GM12872 (cell line): Measurements from ENCODE around the gene YKT6.

Experiments
- TF ChIP-seq, protein P1 (sequence below): IDR thresholded peaks from 3 replicates; pipeline ENCODE4 v1.5.1; 2011; ENCODE audit warnings: low read depth, mild to moderate bottlenecking, low read length, moderate library complexity; ENCODE audit not compliant: insufficient read depth

YKT6 gene

DNA sequence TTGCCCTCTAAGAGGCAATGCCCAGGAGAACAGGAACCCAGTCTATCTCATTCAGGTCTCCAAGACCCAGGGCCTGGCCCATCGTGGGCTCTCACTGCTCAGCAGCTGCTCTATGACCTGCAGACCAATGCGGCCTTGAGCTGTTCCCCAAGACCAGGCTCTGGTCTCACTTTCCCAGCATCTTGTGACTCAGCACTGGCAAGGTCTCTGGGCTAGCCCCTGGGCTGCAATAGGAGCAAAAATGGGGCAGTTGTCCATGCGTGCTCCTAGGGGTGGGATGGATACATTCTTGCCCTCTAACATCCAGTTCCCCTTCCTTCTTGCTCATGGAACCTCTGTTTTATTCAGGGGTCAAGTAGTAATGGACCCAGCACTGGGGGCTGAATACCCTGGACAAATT is 25.0 kb upstream of the YKT6 start:
- TF ChIP-seq, protein P1, sequence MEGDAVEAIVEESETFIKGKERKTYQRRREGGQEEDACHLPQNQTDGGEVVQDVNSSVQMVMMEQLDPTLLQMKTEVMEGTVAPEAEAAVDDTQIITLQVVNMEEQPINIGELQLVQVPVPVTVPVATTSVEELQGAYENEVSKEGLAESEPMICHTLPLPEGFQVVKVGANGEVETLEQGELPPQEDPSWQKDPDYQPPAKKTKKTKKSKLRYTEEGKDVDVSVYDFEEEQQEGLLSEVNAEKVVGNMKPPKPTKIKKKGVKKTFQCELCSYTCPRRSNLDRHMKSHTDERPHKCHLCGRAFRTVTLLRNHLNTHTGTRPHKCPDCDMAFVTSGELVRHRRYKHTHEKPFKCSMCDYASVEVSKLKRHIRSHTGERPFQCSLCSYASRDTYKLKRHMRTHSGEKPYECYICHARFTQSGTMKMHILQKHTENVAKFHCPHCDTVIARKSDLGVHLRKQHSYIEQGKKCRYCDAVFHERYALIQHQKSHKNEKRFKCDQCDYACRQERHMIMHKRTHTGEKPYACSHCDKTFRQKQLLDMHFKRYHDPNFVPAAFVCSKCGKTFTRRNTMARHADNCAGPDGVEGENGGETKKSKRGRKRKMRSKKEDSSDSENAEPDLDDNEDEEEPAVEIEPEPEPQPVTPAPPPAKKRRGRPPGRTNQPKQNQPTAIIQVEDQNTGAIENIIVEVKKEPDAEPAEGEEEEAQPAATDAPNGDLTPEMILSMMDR: no peak

DNA sequence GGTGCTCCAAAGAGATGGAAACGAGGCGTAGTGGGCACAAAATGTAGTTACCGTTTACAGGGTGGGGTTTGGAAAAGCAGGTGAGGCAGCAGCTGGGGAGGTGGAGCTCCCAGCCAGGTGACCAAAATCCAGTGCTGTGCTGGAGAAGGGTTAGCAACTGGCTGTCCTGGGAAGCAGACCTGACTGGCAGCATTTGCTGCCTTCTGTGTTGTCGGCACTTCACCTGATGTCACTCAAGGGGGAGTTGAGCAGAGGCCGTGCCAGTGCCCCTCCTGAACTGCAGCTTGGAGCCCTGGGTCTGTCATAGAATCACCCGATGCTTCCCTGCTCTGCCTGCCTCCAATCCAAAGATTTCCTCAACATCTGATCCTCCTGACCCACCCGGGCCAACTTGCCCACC is 24.3 kb upstream of the YKT6 start:
- TF ChIP-seq, protein P1: no peak

DNA sequence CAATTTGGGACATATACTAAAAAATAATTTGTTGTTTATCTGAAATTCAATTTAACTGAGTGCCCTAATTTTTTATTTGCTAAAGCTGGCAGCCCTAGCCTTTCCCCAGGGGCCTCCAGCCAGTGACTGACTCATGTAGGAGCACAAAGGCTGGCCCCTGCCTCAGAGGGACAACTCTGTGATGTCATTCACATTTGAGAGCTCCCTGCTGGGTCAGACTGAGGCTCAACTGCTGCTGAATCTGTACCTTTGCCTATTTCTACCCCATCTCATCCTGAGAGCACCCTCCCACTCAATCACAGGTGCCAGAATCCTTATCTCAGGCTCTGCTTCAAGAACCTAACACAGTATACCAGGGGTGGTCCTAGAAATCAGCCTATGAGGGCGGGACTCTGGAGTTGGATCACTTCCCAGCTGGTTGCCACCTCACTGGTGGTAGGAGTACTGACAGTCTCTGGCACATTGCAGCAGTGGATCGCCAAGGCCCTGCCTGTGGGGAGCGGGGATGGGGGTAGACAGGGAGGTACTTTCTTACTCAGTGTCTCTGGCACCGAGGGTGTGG is 23.1 kb upstream of the YKT6 start:
- TF ChIP-seq, protein P1: no peak

DNA sequence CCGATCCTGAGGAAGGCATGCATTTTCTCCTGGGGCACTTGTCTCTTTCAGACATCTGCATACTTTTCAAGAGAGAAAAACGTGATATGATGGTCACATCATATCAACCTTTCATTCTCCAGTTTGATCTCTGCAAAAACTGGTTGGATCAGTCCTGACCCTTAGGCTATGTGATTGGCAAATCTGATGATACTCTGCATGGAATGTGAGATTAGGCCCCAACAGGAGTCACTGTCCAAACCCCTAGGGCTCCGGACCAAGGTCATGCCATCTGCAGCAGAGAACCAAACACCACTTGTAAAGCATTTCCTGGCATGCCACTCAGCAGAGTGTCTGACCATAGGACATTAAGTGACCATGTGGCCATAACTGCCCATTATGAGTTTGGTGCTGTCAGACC is 20.1 kb upstream of the YKT6 start:
- TF ChIP-seq, protein P1: no peak

DNA sequence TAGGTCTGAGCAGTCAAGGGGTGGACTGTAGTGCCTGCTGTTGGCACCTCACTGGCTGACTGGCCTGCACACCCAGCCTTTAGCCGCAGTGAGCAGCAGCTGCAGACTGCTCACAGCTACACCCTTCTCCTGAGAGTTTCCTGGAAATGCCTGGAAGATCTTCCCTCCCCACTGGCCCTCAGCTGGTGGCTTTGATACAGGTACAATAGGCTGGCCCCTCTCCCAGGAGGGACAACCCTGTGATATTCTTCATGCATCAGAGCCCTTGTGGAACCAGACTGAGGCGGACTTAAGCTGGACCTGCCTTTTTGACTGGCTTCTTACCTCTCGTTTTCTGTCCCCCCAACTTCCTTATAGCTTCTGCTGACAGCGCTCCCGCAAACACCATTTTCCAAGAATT is 18.0 kb upstream of the YKT6 start:
- TF ChIP-seq, protein P1: no peak

DNA sequence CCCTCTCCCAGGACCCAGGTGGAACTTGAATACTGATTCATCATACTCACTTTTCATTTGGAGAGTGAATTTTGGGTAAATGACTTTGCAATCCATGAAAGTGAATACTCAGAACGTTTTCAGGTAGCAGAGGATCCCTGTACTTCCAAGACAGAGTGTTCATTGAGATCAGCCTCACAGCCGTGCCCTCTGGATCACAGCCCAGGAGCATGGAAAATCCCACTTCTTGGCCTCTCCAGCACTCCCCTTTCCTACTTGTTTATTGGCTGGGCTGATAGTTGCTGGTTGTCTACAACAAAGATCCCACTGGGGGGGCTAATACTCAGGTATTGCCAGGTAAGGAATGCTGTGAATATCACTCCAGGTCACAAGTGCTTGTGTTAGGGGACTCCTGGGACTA is 17.4 kb upstream of the YKT6 start:
- TF ChIP-seq, protein P1: no peak

DNA sequence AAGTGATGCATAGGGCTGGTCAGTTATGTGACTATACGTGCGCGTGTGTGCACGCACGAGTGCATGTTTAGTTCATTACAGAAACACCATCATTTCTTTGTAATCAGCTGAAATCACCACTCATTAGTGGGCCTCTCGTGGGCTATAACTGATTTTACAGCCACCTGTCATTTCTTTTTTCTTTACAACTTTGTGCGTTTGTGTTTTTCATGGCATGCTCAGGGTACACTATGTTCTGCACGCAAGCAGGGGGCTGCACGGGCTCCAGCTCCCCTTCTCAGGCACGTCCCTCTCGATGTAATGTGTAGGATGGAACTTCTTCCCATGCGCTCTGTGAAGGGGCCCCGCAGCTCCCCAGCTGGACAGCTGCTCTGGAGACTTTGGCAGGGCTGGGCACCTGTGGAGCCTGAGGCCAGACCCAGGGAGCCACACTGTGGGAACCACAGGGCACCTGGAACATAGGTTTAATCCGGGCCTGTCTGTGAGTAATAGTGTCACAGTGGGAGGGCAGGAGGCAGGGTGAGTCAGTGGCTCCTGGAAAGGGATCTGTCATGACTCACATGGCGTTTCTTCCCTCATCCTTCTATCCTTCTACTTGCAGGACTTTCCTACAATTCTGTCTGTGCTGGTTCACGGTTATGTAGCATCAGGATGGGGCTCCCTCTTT is 16.4 kb upstream of the YKT6 start:
- TF ChIP-seq, protein P1: no peak
